GM12878 (cell line): ENCODE results near the gene SMIM22. TPM values are rescaled to one million over a fixed set of nuclear protein-coding genes. Genes with fewer than 3 reads are reported as not detected.

Experiments
- ATAC-seq: fragments of 200-7000 bp; cut with Tn5 transposase; 3 replicates; pipeline ENCODE4 v1.9.1; 2020; ENCODE audit warnings: mild to moderate bottlenecking, moderate library complexity
- Bru-seq: library from RNA; stranded (reverse); fragments of 400-500 nt; gene quantifications from one replicate; lab custom pipeline; 2021; lab: Mats Ljungman, UMichigan
- BruChase-seq, 2 experiments: library from RNA; stranded (reverse); fragments of 400-500 nt; gene quantifications; one replicate each; lab custom pipeline; 2021; lab: Mats Ljungman, UMichigan
- BruUV-seq: library from RNA; stranded (reverse); fragments of 400-500 nt; replicated peaks from 2 replicates; lab custom pipeline; 2021; lab: Mats Ljungman, UMichigan
- CTCF ChIA-PET: fragments of 300-600 bp; sonication (Branson Sonifier 250); formaldehyde crosslinking; extraction: SDS; loops from one replicate; lab custom pipeline; 2021; ENCODE audit warnings: inconsistent platforms; lab: Yijun Ruan, JAX
- POLR2A ChIA-PET: fragments of 350-600 bp; formaldehyde crosslinking; extraction: SDS; loops from one replicate; lab custom pipeline; 2021; ENCODE audit warnings: inconsistent platforms; lab: Charles Lee
- RAD21 ChIA-PET: fragments of 300-600 bp; sonication (Branson Sonifier 250); formaldehyde crosslinking; loops from one replicate; lab custom pipeline; 2023; ENCODE audit warnings: antibody characterized with exemption; ENCODE audit not compliant: unreplicated experiment; lab: Charles Lee
- SMC1A ChIA-PET: fragments of 300-600 bp; sonication (Branson Sonifier 250); formaldehyde crosslinking; loops from one replicate; lab custom pipeline; 2023; ENCODE audit not compliant: unreplicated experiment, uncharacterized antibody; lab: Charles Lee
- DNase-seq: peaks from one replicate; pipeline ENCODE4 v3.0.0-alpha.2; 2011; ENCODE audit warnings: low read depth, low spot score
- FAIRE-seq: peaks from 3 replicates; lab custom pipeline; 2011; peaks lifted over from hg19 to GRCh38; lab: Jason Lieb, UNC
- H2AFZ ChIP-seq: 2 replicates; pipeline ENCODE4 v1.6.0; 2011; ENCODE audit warnings: low read depth, low read length, control low read depth; ENCODE audit not compliant: control insufficient read depth
- H3K27ac ChIP-seq: 2 replicates; pipeline ENCODE4 v1.5.1; 2011; ENCODE audit warnings: control low read depth; ENCODE audit not compliant: control insufficient read depth, insufficient read depth
- H3K27me3 ChIP-seq, 2 experiments: replicated peaks in 1 of 2; 2 replicates each; pipeline versions ENCODE4 v1.6.0 to v1.6.1; 2011; ENCODE audit warnings: low read length in 1 of 2; ENCODE audit not compliant: control insufficient read depth in 2 of 2, insufficient read depth in 2 of 2
- H3K36me3 ChIP-seq, 2 experiments: 2 replicates each; pipeline ENCODE4 v1.5.1; 2011; ENCODE audit warnings: low read length in 1 of 2; ENCODE audit not compliant: control insufficient read depth in 2 of 2, insufficient read depth in 2 of 2
- H3K4me1 ChIP-seq: 2 replicates; pipeline ENCODE4 v1.6.1; 2011; ENCODE audit warnings: mild to moderate bottlenecking, low read length, moderate library complexity, mixed read lengths; ENCODE audit not compliant: control insufficient read depth, insufficient read depth
- H3K4me2 ChIP-seq: 2 replicates; pipeline ENCODE4 v1.6.0; 2011; ENCODE audit warnings: control low read depth; ENCODE audit not compliant: control insufficient read depth, insufficient read depth
- H3K4me3 ChIP-seq: fragments of 200-600 bp; sonication (generic); 2 replicates; pipeline ENCODE4 v1.5.1; 2016
- H3K79me2 ChIP-seq: 2 replicates; pipeline ENCODE4 v1.6.0; 2011; ENCODE audit warnings: low read length; ENCODE audit not compliant: control insufficient read depth, insufficient read depth
- H3K9ac ChIP-seq: 2 replicates; pipeline ENCODE4 v1.8.0; 2011; ENCODE audit warnings: low read length, control low read depth, mixed read lengths; ENCODE audit not compliant: control insufficient read depth, insufficient read depth
- H3K9me3 ChIP-seq: replicated peaks from 3 replicates; pipeline ENCODE4 v1.5.1; 2011; ENCODE audit warnings: mild to moderate bottlenecking, low read length; ENCODE audit not compliant: control insufficient read depth, insufficient read depth
- H4K20me1 ChIP-seq: 2 replicates; pipeline ENCODE4 v1.6.0; 2011; ENCODE audit not compliant: control insufficient read depth, insufficient read depth
- BRCA1 ChIP-seq: IDR thresholded peaks from 2 replicates; pipeline ENCODE4 v1.6.1; 2011; ENCODE audit warnings: low read depth, low read length, improper control_type of control experiment
- CBX3 ChIP-seq: fragments of 200-600 bp; sonication (generic); IDR thresholded peaks from 2 replicates; pipeline ENCODE4 v1.6.1; 2016; ENCODE audit warnings: low read depth, borderline replicate concordance
- CHD2 ChIP-seq: IDR thresholded peaks from 2 replicates; pipeline ENCODE4 v1.6.1; 2011; ENCODE audit warnings: low read depth, low read length, improper control_type of control experiment, borderline replicate concordance
- CREM ChIP-seq: IDR thresholded peaks from 2 replicates; pipeline ENCODE4 v1.6.1; 2014; ENCODE audit warnings: antibody characterized with exemption, low read depth
- DPF2 ChIP-seq: fragments of 450-650 bp; IDR thresholded peaks from 2 replicates; pipeline ENCODE4 v1.6.1; 2017; ENCODE audit warnings: mild to moderate bottlenecking
- GATAD2B ChIP-seq: fragments of 450-650 bp; conservative IDR thresholded peaks from 2 replicates; pipeline ENCODE4 v1.6.1; 2017; ENCODE audit warnings: low read depth, mild to moderate bottlenecking, moderate library complexity
- KLF5 ChIP-seq: fragments of 450-650 bp; IDR thresholded peaks from 2 replicates; pipeline ENCODE4 v1.6.1; 2014; ENCODE audit warnings: mild to moderate bottlenecking; ENCODE audit not compliant: partially characterized antibody
- RB1 ChIP-seq: fragments of 450-650 bp; formaldehyde crosslinking; IDR thresholded peaks from 2 replicates; pipeline ENCODE4 v1.6.1; 2017; ENCODE audit warnings: mild to moderate bottlenecking, borderline replicate concordance
- RUNX3 ChIP-seq: IDR thresholded peaks from 2 replicates; pipeline ENCODE4 v1.6.1; 2012; ENCODE audit warnings: low read length, inconsistent platforms
- TAF1 ChIP-seq: IDR thresholded peaks from 2 replicates; pipeline ENCODE4 v1.6.1; 2011; ENCODE audit warnings: mild to moderate bottlenecking, low read depth, low read length, borderline replicate concordance
- USF2 ChIP-seq: IDR thresholded peaks from 2 replicates; pipeline ENCODE4 v1.6.1; 2011; ENCODE audit warnings: low read depth, low read length, improper control_type of control experiment, borderline replicate concordance
- ZNF384 ChIP-seq: IDR thresholded peaks from 2 replicates; pipeline ENCODE4 v1.6.1; 2012; ENCODE audit warnings: low read depth, mild to moderate bottlenecking, low read length, improper control_type of control experiment, borderline replicate concordance
- WGBS: methylation state at CpG from one replicate; pipeline ENCODE4 v1.1.6; 2016; ENCODE audit warnings: low lambda C conversion rate; ENCODE audit not compliant: insufficient replicate concordance, insufficient coverage; ENCODE audit errors: missing lambda C conversion rate; 5-methylcytosine and 5-hydroxymethylcytosine counted together
- in situ Hi-C: fragments of 300-500 bp; cut with MboI; formaldehyde crosslinking; loops from 9 replicates; pipeline ENCODE4 v1.14.3; 2018; ENCODE audit warnings: mixed read lengths
- intact Hi-C: fragments of 100-400 bp; cut with micrococcal nuclease; formaldehyde crosslinking; loops from one replicate; pipeline ENCODE4 v1.14.2; 2022; ENCODE audit not compliant: unreplicated experiment
- long read RNA-seq, 2 experiments: library from polyadenylated mRNA; unstranded; transcript quantifications; one replicate each; pipeline ENCODE4 v2.0.0, GENCODE V29; 2019 to 2020
- polyA minus RNA-seq, 3 experiments: library from RNA; depleted of rRNA, polyadenylated mRNA; stranded (reverse); fragments of >200 nt; gene quantifications; 2 replicates each; pipeline ENCODE4 v1.2.3, GENCODE V29; 2011
- polyA plus RNA-seq, 11 experiments: library from polyadenylated mRNA; depleted of rRNA in 4 of 11; unstranded in 6 of 11; stranded (reverse) in 5 of 11; fragments of >200 nt; fragmentation: Nextera tagmentation in 4 of 11; fragmentation: Illumina TruSeq in 1 of 11; extraction: Ambion mirVana in 4 of 11; extraction: Trizol in 1 of 11; gene quantifications; 1 replicate in 1 of 11; 2 replicates in 10 of 11; pipeline versions ENCODE4 v1.2.1 to v1.2.3, GENCODE V29; 2011 to 2016; ENCODE audit warnings: inconsistent platforms in 2 of 11, missing spikeins in 2 of 11, low read depth in 1 of 11
- total RNA-seq, 4 experiments: library from RNA; depleted of rRNA in 3 of 4; stranded (reverse); fragments of >200 nt in 3 of 4; fragmentation: Illumina TruSeq in 1 of 4; extraction: Trizol in 1 of 4; gene quantifications; 2 replicates each; pipeline versions ENCODE4 v1.2.1 to v1.2.3, GENCODE V29; 2013 to 2021

Gene SMIM22
- not detected in 2 replicates for total RNA-seq (2013; cell fraction: nucleolus; rRNA removed)
- total RNA-seq (2014; rRNA removed): not detected in 2 replicates
- not detected in 2 replicates for total RNA-seq (2014; rRNA removed; fragmentation: Illumina TruSeq; extraction: Trizol)
- total RNA-seq (2021): 0.61 TPM in 1 of 2 replicates, not detected in the other
- polyA plus RNA-seq (2011; ENCODE audit: low read depth): not detected
- polyA plus RNA-seq (2011; rRNA removed): 0.26 and 0.83 TPM in 2 replicates
- polyA plus RNA-seq (2011; cell fraction: cytosol; rRNA removed): 1.3 TPM in 2 replicates
- polyA plus RNA-seq (2011; cell fraction: nucleus; rRNA removed): 1.5 and 2.1 TPM in 2 replicates
- polyA plus RNA-seq (2012): not detected in 2 replicates
- polyA plus RNA-seq (2014; fragmentation: Illumina TruSeq; extraction: Trizol): not detected in 2 replicates
- not detected for polyA plus RNA-seq (2014; fragmentation: Nextera tagmentation; extraction: Ambion mirVana)
- polyA plus RNA-seq (2014; rRNA removed): not detected in 2 replicates
- not detected for polyA plus RNA-seq (2016; fragmentation: Nextera tagmentation; extraction: Ambion mirVana)
- polyA minus RNA-seq (2011; rRNA and poly(A)+ RNA removed): not detected in 2 replicates
- not detected in 2 replicates for polyA minus RNA-seq (2011; cell fraction: cytosol; rRNA and poly(A)+ RNA removed)
- not detected in 2 replicates for polyA minus RNA-seq (2011; cell fraction: nucleus; rRNA and poly(A)+ RNA removed)
- Bru-seq, nascent RNA: percentile 6 among the genes with signal in this experiment
- BruChase-seq, experiment 1, labeled RNA remaining after a 6-hour chase: not detected
- BruChase-seq, experiment 2, labeled RNA remaining after a 2-hour chase: not detected
- long read RNA-seq, experiment 1: 0 reads
- long read RNA-seq, experiment 2: 0 reads

- WGBS: 49% methylated on average over 11 of the region's 14 CpGs
- intact Hi-C loops: no loop called here
- CTCF ChIA-PET: interaction anchor here (1.0 kb wide), 1 partner anchor 137 kb away, joined by 3 read pairs; no protein-coding TSS in a partner anchor
These were observed at the start of gene SMIM22 for GRCh38 chr16:4795181-4795827. Gene SMIM22, plus strand, starts transcription at chr16:4795369. Its CDS starts 366 bp downstream, at chr16:4795735.

More at GRCh38 chr16:4795181-4795827, at the start of gene SMIM22:
- no peak within 1 kb of the TSS for H3K4me2 ChIP-seq
- FAIRE-seq (no peak), DNase-seq (no peak), ATAC-seq (no peak)
- ChIA-PET RAD21 (no interaction called here), SMC1A (no interaction called here), POLR2A (interaction anchor here (0.5 kb wide), 1 partner anchor 14 kb away, joined by 3 read pairs; no protein-coding TSS in a partner anchor)
- no peaks in the 10 kb centered on the region for H3K79me2 ChIP-seq
- H3K9ac ChIP-seq: no peak within 1 kb of the TSS
- no peak within 1 kb of the TSS for H2AFZ ChIP-seq
- in situ Hi-C loops: no loop called here
- BruUV-seq: no TSS peak
- H3K36me3 ChIP-seq: no peaks in the 10 kb centered on the region
- no peaks in the 10 kb centered on the region for H3K9me3 ChIP-seq
- H3K27ac ChIP-seq: no peak within 1 kb of the TSS
- H4K20me1 ChIP-seq: no peaks in the 10 kb centered on the region
- no peaks in the 10 kb centered on the region for H3K27me3 ChIP-seq
- H3K4me3 ChIP-seq: no peak within 1 kb of the TSS
- H3K4me1 ChIP-seq: peaks cover 4% of the 10 kb centered on the region; the same call in 1 of the 2 replicates
- TF ChIP-seq CHD2: no peak
- no peak for TF ChIP-seq CREM
- TF ChIP-seq USF2: no peak
- no peak for TF ChIP-seq GATAD2B
- TF ChIP-seq KLF5: no peak
- no peak for TF ChIP-seq RUNX3
- TF ChIP-seq CBX3: no peak
- TF ChIP-seq BRCA1: no peak
- no peak for TF ChIP-seq TAF1
- TF ChIP-seq DPF2: no peak
- no peak for TF ChIP-seq ZNF384
- no peak for TF ChIP-seq RB1
